Hematopoietic multipotent progenitor cell (in vitro differentiated cells): ENCODE data around the gene SLC1A1. TPM values are rescaled to one million over a fixed set of nuclear protein-coding genes. Genes with fewer than 3 reads are reported as not detected.
"Not testable (repeated sequence)": the region's sequence is repeated elsewhere in the genome, so short reads cannot be mapped to it uniquely, and the experiment has no call there.

Experiments
- DNase-seq, 3 donors: peaks; one replicate each; pipeline ENCODE4 v3.0.0-alpha.2; 2011 to 2015; ENCODE audit warnings: low read depth in 2 of 3, low spot score in 2 of 3
- total RNA-seq: library from RNA; depleted of rRNA; stranded (reverse); fragments of >200 nt; gene quantifications from one replicate; pipeline ENCODE4 v1.2.3, GENCODE V29; 2012

SLC1A1 gene
- total RNA-seq, 1 donor = not detected

DNA sequence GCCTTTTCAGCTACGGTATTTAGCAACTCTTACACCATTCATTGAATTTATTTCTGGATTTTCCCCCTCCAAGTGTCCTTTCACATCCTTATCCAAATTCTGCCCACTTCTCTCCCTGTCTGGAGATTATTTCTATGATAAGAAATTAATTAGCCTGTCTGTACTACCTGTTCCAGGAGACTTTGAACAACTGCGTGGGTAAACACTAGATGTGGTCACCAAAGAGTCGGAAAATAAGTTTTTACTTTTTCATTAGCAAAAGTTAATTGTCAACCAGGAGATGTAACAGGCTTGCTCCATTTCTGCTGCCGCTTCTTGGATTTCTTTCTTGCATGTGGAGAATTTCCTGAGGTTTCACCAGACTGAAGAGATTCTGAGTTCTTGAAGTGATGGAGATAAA is 14.0 kb downstream of the SLC1A1 start:
- DNase-seq = no peak

- no peak for DNase-seq
Measured at GRCh38 chr9:4506490-4506889, 16.2 kb downstream of the SLC1A1 start.

DNA sequence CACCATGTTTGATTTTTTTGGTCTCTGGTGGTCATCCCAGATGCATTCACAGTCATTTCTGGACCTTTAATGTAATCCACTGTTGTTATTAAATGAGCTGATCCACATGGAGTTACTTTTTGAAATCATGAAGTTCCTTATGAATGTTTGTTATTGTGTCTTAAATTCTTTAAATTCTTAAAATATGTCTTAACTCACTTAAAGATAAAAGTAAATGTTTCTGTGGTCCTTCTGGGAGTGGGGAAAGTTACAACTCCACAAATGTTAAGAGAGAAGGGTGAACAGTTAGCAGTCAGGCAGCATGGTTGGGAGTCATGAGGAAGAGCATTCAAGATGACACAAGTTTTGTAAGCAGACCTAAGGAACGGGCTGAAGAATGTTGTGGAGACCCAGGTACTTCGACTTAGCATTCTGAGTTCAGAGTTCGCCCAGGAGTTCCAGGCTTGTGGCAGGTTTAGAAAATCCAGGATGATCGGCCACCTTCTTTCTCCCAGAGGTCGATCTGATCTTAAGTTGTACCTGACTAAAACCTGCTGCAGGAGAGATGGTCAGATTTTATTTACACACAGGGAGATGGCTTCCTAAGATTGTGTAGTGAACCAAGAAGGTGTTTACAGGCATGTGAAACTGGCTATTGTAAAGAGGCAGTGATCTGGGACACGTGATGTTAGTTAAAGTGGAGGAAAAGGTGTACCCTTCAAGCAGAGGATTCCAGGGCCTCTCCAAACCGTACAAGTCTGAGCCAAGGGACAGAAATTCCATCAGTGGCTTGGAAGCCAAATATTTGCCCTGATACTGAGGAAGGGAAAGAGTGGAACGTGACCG is 17.2 kb downstream of the SLC1A1 start:
- DNase-seq = no peak

DNA sequence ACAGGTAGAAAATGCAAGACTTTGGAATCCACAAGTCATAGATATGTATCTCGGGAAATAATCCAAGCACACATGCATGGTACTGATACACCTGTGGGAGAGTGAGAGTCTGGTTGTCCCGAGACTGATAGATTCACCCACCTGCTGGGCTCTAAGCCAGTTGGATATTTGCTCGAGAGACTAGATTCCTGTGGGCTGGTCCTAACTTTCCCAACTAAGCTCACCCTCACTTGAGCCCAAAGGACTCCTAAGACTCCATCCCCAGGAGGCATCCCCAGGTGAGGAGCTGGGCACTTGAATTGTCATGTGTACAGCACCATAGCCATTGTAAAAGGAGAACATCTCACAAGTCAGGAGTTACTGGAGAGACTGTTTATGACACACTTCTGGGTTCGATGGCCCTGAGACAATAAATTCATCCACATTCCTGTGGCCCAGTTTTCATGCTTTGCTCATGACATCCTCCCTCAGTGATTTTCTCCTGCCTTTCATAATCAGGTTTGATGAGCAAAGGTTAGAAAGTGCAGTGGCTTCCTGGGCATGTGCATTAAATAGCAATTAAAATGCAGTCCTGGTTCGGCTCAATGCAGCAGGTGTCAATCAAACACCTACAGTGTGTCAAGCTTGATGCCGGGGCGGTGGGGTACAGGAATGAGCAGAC is 18.1 kb downstream of the SLC1A1 start:
- no peak for DNase-seq

GRCh38 chr9:4508907-4509589 is 18.8 kb downstream of the SLC1A1 start:
- no peak for DNase-seq

DNA sequence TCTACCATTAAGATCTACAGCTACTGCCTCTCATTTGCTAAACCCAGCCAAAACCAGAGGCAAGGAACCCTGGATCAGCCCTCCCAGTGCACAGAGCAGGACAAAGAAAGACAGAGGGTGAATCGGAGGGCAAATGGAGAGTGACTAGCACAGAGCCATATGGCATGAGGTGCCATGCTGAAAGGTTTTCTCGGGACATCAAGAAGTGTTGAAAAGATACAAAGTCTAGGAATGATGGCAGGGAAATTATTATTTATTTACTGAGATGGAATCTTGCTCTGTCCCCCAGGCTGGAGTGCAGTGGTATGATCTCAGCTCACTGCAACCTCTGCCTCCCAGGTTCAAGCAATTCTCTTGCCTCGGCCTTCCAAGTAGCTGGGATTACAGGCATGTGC is 19.3 kb downstream of the SLC1A1 start:
- no peak for DNase-seq

GRCh38 chr9:4510546-4511322 is 20.5 kb downstream of the SLC1A1 start:
- no peak for DNase-seq

GRCh38 chr9:4514252-4515128 is 24.2 kb downstream of the SLC1A1 start:
- no peak for DNase-seq

- DNase-seq = no peak
Measured at GRCh38 chr9:4515958-4516375, 25.7 kb downstream of the SLC1A1 start.

GRCh38 chr9:4517274-4517673 is 27.0 kb downstream of the SLC1A1 start:
- DNase-seq = no peak

GRCh38 chr9:4519604-4520003 is 29.3 kb downstream of the SLC1A1 start:
- DNase-seq = no peak

GRCh38 chr9:4520055-4520454 is 29.8 kb downstream of the SLC1A1 start:
- DNase-seq = no peak

- no peak for DNase-seq
Measured at GRCh38 chr9:4530375-4530774, 40.1 kb downstream of the SLC1A1 start.

DNA sequence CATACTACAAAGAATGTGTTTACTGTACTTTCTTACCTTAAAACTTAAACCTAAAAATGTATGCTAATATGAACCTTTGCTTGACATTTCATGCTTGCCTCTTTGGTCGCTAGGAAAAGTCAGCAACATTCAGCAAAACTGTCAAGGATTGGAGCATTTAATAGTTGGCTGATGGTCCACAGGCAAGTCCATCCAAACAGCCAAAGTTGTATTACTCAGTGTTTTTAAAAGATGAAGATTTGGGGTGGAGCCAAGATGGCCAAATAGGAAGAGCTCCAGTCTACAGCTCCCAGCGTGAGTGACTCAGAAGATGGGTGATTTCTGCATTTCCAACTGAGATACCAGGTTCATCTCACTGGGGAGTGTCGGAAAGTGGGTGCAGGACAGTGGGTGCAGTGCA is 40.6 kb downstream of the SLC1A1 start:
- not testable (repeated sequence) for DNase-seq

DNA sequence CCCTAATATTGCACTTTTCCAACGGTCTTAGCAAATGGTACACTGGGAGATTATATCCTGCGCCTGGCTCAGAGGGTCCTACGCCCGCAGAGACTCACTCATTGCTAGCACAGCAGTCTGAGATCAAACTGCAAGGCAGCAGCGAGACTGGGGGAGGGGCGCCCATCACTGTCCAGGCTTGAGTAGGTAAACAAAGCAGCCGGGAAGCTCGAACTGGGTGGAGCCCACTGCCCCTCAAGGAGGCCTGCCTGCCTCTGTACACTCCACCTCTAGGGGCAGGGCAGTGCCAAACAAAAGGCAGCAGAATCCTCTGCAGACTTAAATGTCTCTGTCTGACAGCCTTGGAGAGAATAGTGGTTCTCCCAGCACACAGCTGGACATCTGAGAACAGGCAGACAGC is 41.1 kb downstream of the SLC1A1 start:
- DNase-seq = not testable (repeated sequence)

DNA sequence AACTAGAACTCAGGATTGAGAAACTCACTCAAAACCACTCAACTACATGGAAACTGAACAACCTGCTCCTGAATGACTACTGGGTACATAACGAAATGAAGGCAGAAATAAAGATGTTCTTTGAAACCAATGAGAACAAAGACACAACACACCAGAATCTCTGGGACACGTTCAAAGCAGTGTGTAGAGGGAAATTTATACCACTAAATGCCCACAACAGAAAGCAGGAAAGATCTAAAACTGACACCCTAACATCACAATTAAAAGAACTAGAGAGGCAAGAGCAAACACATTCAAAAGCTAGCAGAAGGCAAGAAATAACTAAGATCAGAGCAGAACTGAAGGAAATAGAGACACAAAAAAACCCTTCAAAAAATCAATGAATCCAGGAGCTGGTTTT is 43.6 kb downstream of the SLC1A1 start:
- not testable (repeated sequence) for DNase-seq

GRCh38 chr9:4536196-4536595 is 45.9 kb downstream of the SLC1A1 start:
- DNase-seq = not testable (repeated sequence)

GRCh38 chr9:4537581-4537980 is 47.3 kb downstream of the SLC1A1 start:
- no peak for DNase-seq

- DNase-seq = no peak
Measured at GRCh38 chr9:4538107-4538506, 47.8 kb downstream of the SLC1A1 start.

DNA sequence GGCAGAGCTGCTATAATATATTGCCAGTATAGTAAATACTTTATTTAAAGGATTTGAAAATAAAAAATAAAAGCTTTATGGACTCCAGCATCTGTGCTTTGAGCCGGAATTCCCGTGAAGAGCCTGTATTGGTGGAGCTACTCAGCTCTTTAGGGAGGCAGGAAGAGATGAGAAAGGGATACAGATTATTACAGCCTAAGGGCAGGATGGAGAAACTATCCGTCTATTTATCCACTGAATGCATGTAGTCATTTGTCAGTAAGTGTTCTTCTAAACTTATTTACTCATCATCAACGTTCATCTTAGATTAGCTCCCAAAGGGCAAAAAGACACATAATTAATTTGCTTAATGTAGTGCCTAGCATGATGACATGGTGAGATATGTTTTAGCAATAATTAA is 48.4 kb downstream of the SLC1A1 start:
- DNase-seq = no peak
